ENCODE data around the gene GK2. TPM values are rescaled to one million over a fixed set of nuclear protein-coding genes. Genes with fewer than 3 reads are reported as not detected.

Gene GK2
- total RNA-seq, 3 donors from 2014 or later: not detected

DNA sequence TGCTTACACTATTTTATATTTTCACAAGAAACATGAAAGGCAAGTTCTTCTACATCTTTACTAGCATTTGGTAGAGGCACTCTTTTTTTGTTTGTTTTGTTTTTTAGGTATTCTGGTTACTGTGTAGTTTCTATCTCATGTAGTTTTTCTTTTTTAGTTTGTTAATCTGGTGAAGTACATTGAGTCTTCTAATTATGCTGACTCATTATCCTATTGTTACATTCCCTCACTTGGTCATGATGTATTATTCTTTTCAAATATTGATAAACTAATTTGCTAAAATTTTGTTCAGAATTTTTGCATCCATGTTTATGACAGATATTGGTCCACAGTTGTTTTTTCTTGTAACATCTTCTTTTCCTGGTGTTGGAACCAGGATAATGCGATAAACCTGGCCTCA is 4.7 kb downstream of the GK2 start:
- DNase-seq (no peak), ATAC-seq (no peak)
- Histone ChIP-seq H3K4me3 (no peak overlapping the region), H3K4me1 (ENCODE audit: low read depth) (no peaks in the 10 kb centered on the region), H3K36me3 (ENCODE audit: low read depth) (no peaks in the 10 kb centered on the region), H3K9me3 (no peaks in the 10 kb centered on the region)
- TF ChIP-seq, protein P1, sequence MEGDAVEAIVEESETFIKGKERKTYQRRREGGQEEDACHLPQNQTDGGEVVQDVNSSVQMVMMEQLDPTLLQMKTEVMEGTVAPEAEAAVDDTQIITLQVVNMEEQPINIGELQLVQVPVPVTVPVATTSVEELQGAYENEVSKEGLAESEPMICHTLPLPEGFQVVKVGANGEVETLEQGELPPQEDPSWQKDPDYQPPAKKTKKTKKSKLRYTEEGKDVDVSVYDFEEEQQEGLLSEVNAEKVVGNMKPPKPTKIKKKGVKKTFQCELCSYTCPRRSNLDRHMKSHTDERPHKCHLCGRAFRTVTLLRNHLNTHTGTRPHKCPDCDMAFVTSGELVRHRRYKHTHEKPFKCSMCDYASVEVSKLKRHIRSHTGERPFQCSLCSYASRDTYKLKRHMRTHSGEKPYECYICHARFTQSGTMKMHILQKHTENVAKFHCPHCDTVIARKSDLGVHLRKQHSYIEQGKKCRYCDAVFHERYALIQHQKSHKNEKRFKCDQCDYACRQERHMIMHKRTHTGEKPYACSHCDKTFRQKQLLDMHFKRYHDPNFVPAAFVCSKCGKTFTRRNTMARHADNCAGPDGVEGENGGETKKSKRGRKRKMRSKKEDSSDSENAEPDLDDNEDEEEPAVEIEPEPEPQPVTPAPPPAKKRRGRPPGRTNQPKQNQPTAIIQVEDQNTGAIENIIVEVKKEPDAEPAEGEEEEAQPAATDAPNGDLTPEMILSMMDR (IDR thresholded peaks at IDR 0.05): no peak
- intact Hi-C loops (cut with DNase I, micrococcal nuclease): no loop called here

DNA sequence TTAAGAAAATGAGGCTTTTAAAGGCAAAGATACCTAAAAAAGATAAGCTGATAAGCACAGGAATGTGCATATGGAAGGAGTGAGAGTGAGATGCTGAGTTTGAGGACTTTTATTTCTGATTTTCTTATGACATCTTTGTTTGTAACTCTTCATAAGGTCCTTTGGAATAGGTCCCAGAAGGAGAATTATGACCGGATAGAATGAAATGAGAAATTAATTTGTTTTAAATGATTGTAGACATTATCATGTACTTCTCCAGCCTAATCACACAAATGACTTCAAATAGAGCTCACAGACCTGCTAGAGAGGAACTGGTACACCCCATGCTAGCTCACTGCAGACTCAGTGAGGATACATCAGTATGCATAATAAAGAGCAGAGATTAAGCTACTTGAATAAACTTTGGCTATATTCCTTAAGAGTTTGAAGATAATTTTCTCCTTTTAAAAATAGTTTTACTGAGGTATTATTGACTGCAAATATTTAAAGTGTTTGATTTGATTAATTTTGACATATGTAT is 5.6 kb downstream of the GK2 start:
- TF ChIP-seq, protein P1 (IDR thresholded peaks at IDR 0.05): no peak
- no peak for DNase-seq
- no peak for ATAC-seq
- H3K4me3 ChIP-seq: no peak overlapping the region
- H3K36me3 ChIP-seq (ENCODE audit: low read depth): no peaks in the 10 kb centered on the region
- H3K9me3 ChIP-seq: no peaks in the 10 kb centered on the region
- intact Hi-C loops (cut with DNase I, micrococcal nuclease): no loop called here
- no peaks in the 10 kb centered on the region for H3K4me1 ChIP-seq (ENCODE audit: low read depth)

DNA sequence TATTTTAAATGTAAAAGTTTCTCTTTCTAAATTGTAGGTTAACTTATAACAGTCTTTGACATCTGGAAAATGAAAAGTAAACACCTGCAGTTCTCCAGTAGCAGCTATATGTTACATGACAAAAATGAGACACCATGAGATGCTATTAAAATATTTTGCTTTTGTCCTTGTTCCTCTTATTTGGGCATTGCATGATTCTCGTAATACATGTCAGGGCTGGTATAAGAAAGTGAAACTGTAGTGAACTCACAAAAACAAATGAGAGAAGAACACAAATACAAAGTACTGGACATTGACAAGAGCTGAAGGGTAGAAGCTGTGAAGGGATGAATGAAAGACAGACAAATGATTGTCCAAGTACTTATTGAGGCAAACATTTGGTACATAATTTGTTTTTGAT is 9.0 kb downstream of the GK2 start:
- Histone ChIP-seq H3K36me3 (ENCODE audit: low read depth) (no peaks in the 10 kb centered on the region), H3K4me1 (ENCODE audit: low read depth) (no peaks in the 10 kb centered on the region), H3K9me3 (no peaks in the 10 kb centered on the region), H3K4me3 (no peak overlapping the region)
- TF ChIP-seq, protein P1 (IDR thresholded peaks at IDR 0.05): no peak
- ATAC-seq (no peak), DNase-seq (no peak)
- intact Hi-C loops (cut with DNase I, micrococcal nuclease): no loop called here

DNA sequence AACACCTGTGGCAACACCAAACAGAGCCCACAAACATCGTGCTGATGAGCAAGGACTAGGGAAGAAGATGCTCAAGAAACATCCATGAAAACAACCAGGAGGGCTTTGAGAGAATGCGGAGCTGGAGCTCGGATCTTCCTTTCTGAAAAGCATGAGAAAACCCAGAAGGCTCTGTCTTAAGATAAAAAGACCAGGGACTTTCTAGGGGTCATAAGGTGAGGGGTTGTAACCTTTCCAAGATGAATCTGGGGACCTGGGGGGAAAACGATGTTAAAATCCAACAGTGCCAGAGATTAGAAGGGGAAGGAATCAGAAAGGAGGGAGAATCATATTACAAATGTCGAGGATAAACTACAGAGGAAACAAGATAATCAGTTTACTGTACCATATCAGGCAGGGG is 10.1 kb downstream of the GK2 start:
- Histone ChIP-seq H3K36me3 (ENCODE audit: low read depth) (no peaks in the 10 kb centered on the region), H3K4me3 (no peak overlapping the region), H3K9me3 (no peaks in the 10 kb centered on the region), H3K4me1 (ENCODE audit: low read depth) (no peaks in the 10 kb centered on the region)
- intact Hi-C loops (cut with DNase I, micrococcal nuclease): no loop called here
- DNase-seq (no peak), ATAC-seq (no peak)
- TF ChIP-seq, protein P1 (IDR thresholded peaks at IDR 0.05): no peak

DNA sequence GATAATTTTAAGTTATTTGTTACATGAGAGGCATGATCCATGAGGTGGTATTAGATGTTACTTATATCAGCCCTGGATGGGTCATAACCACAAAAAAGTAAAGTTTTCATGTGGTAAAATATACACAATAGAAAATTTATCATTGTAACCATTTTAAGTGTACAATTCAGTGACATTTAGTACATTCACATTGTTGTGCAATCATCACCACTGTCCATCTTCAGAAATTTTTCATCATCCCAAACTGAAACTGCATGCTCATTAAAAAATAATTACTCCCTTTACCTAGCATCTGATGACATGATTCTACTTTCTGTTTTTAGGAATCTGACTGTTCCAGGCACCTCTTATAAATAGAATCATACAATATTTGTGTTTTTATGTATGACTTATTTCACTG is 11.2 kb downstream of the GK2 start:
- intact Hi-C loops (cut with DNase I, micrococcal nuclease): no loop called here
- Histone ChIP-seq H3K36me3 (ENCODE audit: low read depth) (no peaks in the 10 kb centered on the region), H3K4me3 (no peak overlapping the region), H3K4me1 (ENCODE audit: low read depth) (no peaks in the 10 kb centered on the region), H3K9me3 (no peaks in the 10 kb centered on the region)
- DNase-seq: no peak
- ATAC-seq: no peak
- TF ChIP-seq, protein P1 (IDR thresholded peaks at IDR 0.05): no peak

DNA sequence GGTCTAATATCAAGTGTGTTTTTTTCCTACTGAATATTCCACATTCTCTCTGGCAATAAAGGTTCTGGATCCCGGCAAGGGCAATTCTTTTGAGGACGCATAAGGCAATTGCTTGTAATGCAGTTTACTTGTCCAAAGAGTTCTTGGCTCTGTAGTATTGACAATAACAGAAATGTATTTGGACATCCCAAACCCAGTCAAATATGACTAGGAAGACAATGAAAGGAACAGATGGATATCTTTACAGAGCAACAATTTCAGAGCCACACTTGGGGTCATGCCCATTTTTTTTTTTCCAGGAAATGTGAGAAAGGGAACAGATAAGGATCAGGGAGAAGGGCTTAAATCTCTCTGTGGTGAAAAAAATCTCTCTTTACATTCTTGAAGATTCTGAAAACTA is 12.2 kb downstream of the GK2 start:
- TF ChIP-seq, protein P1 (IDR thresholded peaks at IDR 0.05): no peak
- intact Hi-C loops (cut with DNase I, micrococcal nuclease): no loop called here
- ATAC-seq: no peak

More for the DNA sequence above, 12.2 kb downstream of the GK2 start:
- Histone ChIP-seq H3K36me3 (ENCODE audit: low read depth) (no peaks in the 10 kb centered on the region), H3K9me3 (no peaks in the 10 kb centered on the region), H3K4me1 (ENCODE audit: low read depth) (no peaks in the 10 kb centered on the region), H3K4me3 (no peak overlapping the region)
- no peak for DNase-seq

Data from mucosa of descending colon (tissue), 3 donors.